Right renal pelvis (tissue), 4 donors: ENCODE data around the gene PCDHAC2. TPM values are rescaled to one million over a fixed set of nuclear protein-coding genes. Genes with fewer than 3 reads are reported as not detected.

Source experiments
- DNase-seq, 4 donors: peaks; one replicate each; pipeline ENCODE4 v3.0.0-alpha.2; 2013; ENCODE audit warnings: low read depth in 4 of 4, low spot score in 3 of 4, missing footprints in 1 of 4
- polyA plus RNA-seq, 4 donors: library from polyadenylated mRNA; unstranded; fragments of 120-200 nt; gene quantifications; one replicate each; pipeline ENCODE4 v1.2.1, GENCODE V29; 2013; ENCODE audit not compliant: insufficient read length in 4 of 4

Gene PCDHAC2
- polyA plus RNA-seq = under 1 TPM; 0.45 to 0.70 (median 0.59) TPM

DNA sequence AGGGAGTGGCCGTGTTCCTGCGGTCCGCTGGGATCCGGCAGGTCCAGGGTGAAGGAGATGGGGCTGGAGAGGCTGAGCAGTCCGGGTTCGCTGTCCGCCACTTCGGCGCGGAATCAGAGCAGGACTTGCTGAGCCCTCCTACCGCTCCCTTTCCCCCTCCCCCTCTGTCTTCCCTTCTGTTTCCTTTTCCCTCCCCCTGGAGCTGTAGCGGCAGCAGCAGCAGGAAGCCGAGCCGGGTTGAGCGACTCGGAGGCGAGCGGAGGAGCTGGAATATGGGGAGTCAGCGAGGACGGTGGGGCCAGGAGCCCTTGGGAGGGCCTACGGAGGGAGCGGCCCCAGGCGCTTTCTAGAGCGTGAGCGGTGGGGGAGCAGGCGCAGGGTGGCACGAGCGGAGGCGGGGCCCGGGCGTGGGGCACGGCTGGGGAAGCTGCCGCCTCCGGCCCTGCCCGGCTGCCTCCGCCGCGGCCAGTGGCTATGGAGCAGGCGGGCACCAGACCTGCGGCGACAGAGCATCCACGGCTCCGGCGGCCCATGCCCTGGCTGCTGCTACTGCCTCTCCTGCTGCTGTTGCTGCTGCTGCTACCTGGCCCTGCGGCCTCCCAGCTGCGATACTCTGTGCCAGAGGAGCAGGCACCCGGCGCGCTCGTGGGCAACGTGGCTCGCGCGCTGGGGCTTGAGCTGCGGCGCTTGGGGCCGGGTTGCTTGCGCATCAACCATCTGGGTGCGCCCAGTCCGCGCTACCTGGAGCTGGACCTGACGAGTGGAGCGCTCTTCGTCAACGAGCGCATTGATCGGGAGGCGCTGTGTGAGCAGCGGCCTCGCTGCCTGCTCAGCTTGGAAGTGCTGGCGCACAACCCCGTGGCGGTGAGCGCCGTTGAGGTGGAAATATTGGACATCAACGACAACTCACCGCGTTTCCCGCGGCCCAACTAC is at the start of gene PCDHAC2:
Gene PCDHAC2, plus strand, starts transcription at position 184 of the 933 bp plus-strand sequence. Its CDS starts 291 bp downstream, at position 475.
- peak in 3 of 4 donors; percentile 27 to 48 (median 31) for DNase-seq

DNA sequence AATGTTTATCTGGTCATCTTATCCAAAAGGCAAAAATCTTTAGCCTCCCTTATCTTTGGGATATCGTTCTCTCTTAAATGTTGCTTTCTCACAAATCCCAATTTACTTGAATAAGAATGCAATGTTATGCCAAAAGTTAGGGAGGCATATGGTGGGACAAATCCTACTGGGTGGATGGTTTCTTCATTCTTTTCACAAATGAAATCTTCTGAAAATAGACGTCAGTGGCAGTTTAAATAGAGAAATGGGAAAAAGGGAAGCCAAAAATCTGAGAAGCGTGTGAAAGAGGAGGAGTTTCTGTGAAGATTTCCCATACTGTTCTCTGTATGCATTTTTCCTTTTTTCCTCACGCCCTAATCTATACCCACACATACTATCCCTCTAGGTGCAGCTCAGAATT is 42.7 kb upstream of the PCDHAC2 start:
- DNase-seq = no peak

- no peak for DNase-seq
These were observed 40.4 kb upstream of the PCDHAC2 start, which contains the start of gene PCDHAC1 for GRCh38 chr5:140925806-140926442. Gene PCDHAC1, plus strand, starts transcription at chr5:140926299. Its CDS starts 594 bp downstream, at chr5:140926893.

GRCh38 chr5:140926443-140927227 is 39.6 kb upstream of the PCDHAC2 start:
- DNase-seq = peak; percentile 19 to 44 (median 39)

GRCh38 chr5:140927228-140927573 is 39.1 kb upstream of the PCDHAC2 start:
- DNase-seq = no peak

- no peak for DNase-seq
These were observed 31.2 kb upstream of the PCDHAC2 start for GRCh38 chr5:140934964-140935606.

- no peak for DNase-seq
These were observed 19.7 kb upstream of the PCDHAC2 start for GRCh38 chr5:140946578-140946977.

- no peak for DNase-seq
These were observed 14.6 kb upstream of the PCDHAC2 start for GRCh38 chr5:140951636-140952035.

GRCh38 chr5:140953234-140953633 is 13.0 kb upstream of the PCDHAC2 start:
- no peak for DNase-seq

DNA sequence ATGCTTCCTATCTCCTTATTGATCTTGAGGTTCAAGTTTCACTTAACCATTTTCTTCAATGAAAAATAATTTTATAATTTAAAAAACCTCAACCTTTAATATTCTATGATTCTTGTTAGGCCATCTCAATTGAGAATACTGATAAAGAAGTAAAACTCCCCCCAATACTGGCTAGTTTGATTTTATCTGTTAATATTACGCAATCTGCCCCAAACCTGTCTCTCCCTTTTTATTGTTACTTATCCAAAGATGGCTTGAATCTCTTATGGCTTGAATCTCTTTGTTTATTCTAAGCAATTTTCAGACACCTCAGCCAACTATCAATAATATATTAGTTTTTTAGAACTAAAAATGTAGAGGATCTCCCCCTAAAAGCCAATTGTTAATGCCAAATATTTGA is 4.1 kb upstream of the PCDHAC2 start:
- DNase-seq = no peak

- no peak for DNase-seq
These were observed 1.9 kb upstream of the PCDHAC2 start for GRCh38 chr5:140964356-140964755.

- DNase-seq = no peak
These were observed 377 bp upstream of the PCDHAC2 start for GRCh38 chr5:140965905-140966292.

GRCh38 chr5:140967226-140967893 is 1.1 kb downstream of the PCDHAC2 start:
- DNase-seq = peak in 1 of 4 donors; percentile 4

GRCh38 chr5:140969880-140970279 is 3.6 kb downstream of the PCDHAC2 start:
- DNase-seq = no peak

DNA sequence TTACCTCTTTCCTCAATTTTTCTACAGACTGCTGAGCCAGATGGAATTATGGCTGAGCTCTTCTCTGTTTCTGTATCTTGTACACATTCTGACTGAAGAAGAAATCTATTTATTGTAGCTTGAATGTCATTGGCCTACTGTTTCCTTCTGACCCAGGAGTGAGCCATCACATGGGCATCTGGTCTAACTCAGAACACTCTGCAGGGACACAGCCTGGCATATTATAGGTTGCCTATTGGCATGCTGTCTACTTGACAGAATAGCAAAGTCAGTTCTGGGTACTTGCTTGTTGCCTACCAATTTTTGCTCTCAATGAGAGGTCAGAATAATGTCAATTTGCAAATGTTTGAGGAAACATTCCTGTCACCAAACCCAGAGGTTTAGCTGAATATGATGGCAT is 7.3 kb downstream of the PCDHAC2 start:
- no peak for DNase-seq

DNA sequence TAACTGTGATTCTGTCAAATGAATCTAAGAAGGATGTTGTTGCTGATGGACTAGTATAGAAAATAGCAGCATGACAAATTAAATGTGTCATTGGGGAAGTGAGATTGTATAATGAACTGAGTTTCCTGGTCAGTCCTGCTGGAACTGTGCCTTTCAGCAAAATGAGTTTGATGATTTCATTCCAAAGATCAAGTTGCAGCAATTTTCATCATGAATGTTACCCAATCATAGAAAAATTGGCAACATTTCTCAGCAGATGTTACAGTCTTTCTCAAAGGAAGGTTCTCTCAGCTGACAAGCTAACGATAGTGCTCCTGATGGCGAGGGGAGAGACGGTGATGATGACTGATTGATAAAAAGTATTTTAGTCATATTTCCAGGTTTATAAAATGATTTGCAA is 10.7 kb downstream of the PCDHAC2 start:
- DNase-seq = no peak

- DNase-seq = no peak
These were observed 12.0 kb downstream of the PCDHAC2 start for GRCh38 chr5:140978260-140978659.

DNA sequence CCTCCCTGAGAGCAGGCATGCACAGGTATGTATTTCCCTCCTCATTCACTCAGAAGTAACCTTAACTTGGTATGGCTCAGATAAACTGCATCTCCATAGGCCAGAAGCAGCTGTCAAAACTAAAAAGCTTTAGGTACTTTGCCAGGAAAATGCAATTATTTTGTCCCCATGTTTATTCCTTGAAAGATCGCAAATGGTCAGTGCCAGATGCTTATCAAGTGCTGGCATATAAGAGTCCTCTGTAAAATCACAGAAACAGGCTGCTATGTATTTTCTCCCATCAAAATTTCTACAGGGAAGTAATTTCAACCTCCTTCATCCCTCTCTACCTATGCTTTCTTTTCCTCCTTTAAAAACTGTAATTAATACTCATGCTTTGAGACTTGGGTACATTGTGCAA is 12.7 kb downstream of the PCDHAC2 start:
- no peak for DNase-seq

GRCh38 chr5:140982083-140982716 is 15.9 kb downstream of the PCDHAC2 start:
- no peak for DNase-seq
